ENCODE results near the gene TRAM2.
A peak's percentile ranks its signal among the peaks of the same experiment; 100 is the strongest.

TRAM2 gene, protein sequence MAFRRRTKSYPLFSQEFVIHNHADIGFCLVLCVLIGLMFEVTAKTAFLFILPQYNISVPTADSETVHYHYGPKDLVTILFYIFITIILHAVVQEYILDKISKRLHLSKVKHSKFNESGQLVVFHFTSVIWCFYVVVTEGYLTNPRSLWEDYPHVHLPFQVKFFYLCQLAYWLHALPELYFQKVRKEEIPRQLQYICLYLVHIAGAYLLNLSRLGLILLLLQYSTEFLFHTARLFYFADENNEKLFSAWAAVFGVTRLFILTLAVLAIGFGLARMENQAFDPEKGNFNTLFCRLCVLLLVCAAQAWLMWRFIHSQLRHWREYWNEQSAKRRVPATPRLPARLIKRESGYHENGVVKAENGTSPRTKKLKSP

DNA sequence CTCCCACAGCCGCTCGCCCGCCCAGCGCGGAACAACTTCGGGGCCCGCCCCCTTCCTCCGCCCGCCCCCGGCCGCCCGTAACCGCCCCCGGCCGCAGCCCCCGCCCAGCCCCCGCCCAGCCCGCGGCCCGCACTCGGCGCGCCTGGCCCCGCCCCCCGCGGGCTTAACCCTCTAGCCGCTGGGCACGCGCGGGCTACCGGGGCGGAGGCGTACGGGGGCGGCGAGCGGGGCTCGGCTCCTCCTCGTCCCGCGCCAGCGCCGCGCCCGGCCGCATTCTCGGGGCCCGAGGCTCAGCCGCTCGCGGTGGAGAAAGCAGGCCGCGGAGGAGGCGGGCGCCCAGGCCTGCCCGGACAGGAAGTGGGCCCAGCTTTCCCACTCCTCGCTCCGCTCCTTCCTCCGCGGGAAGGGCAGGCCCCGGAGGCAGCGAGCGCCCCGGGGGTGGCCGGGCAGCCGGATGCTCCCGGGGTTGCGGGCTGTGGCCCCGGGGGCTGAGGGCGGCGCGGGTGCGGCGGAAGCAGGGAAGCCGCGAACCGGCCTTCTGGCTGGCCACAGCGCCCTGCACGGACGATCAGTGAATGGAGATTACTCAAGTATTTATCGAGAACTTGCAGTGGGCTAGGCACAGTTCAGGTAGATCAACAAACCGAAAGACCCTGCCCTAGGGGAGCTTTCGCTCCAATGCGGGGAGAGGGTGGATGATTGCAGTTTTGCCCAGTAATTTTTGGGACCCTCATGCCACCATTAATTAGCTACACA is at the start of gene TRAM2:
TRAM2 (minus strand) TSS at position 39 of the 756 bp plus-strand sequence. CDS start 145 bp downstream, outside the sequence.
- peak; percentile 65 to 73 for DNase-seq

DNA sequence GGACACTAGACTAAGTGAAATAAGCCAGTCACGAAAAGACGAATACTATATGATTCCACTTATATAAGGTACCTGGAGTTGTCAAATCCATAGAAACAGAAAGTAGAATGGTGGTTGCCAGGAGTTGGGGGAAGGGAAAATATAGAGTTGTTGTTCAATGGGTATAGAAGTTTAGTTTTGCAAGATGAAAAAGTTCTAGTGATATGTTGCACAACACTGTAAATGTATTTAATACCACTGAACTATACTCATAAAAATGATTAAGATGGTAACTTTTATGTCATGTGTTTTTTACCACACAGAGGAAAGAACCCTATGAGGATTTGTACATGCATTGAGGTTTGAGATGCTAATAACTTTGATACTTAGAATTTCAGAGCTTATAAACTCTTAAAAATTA is 46.0 kb upstream of the TRAM2 start:
- DNase-seq = no peak

DNA sequence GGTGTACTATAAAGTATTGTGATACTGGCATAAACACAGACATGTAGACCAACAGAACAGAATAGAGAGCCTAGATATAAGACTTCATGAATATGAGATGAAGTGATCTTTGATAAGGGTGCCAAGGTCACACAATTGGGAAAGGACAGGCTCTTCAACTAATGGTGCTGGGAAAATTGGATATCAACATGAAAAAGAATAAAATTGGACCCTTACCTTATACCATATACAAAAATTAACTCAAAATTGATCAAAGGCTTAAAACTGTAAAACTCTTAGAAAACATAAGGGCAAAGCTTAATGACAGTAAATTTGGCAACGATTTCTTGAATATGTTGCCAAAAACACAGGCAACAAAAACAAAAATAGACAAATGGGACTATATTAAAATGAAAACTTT is 44.8 kb upstream of the TRAM2 start:
- no peak for DNase-seq

DNA sequence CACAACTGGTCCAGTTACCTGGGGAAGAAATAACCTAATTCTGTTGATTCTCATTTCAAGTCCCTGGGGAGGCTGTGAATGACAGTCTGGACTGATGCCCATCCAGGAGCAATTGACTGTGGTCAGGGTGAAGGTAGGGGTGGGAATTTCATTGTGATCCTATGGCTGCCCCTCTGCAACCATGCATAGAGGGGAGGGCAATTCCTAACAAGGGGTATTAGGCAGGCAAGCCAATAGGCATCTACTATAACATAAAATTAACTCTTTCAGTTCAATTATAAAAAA is 44.0 kb upstream of the TRAM2 start:
- DNase-seq = no peak

DNA sequence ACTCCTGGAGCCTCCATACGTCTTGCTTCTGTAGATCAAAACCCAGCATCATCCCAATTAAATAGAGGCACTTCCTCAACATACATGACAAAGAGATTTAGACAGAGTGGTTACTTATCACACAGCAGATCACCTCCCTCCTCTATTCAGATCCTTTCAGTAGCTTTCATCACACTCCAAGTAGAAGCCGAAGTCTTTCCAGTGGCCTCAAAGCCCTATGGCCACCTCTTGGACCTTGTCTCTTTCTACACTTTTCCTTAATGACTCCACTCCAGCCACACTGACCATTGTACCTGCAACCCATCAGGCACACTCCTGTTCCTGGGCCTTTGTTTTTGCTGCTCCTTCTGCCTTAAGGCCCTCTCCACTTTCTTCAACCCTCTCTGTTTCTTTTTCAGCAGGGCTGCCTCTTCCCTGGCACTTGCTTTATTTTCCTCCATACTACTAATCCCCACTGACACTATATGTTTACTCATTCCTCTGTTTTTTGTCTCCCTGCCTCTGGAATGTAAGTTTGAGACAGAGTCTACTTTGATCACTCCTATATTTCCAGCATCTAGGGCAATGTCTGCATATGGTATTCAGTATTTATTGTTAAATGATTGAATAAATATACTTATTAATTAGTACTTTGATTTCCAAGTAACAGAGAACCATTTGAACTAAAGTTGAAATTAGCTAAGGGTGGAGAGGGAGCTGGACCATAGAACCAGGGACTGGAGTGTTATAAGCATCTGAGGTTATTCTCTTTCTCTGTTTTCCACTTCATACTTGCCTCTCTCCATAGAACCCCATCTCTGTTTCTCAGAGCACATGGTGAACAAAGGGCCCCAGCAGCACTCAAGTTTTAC is 43.4 kb upstream of the TRAM2 start:
- no peak for DNase-seq

GRCh38 chr6:52617087-52617486 is 40.2 kb upstream of the TRAM2 start:
- DNase-seq = no peak

DNA sequence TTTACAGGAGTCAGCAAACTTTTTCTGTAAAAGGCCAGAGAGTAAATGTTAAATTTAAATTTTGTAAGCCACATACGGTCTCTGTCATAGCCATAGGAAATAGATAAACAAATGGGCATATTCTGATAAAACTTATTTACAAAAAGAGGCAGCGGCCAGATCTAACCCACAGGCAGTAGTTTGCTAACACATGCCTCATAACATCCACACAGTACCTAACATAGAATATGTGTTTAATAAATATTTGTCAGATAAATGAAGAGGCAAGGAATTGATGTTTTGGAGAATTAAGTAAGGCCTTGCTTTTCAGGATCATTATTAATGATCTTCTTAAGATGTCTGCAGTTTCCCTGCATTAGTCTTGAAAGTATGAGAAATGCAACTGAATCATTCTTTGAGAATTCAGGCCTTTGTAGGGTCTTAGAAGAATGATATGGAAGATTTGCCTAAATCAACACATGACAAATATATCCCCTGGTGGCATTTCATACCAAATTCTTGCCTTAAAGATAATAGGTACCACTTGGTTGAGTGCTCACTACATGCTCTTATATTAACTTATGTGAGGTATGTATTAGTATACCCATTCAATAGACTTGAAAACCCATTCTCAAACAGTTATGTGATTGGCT is 39.3 kb upstream of the TRAM2 start:
- no peak for DNase-seq

DNA sequence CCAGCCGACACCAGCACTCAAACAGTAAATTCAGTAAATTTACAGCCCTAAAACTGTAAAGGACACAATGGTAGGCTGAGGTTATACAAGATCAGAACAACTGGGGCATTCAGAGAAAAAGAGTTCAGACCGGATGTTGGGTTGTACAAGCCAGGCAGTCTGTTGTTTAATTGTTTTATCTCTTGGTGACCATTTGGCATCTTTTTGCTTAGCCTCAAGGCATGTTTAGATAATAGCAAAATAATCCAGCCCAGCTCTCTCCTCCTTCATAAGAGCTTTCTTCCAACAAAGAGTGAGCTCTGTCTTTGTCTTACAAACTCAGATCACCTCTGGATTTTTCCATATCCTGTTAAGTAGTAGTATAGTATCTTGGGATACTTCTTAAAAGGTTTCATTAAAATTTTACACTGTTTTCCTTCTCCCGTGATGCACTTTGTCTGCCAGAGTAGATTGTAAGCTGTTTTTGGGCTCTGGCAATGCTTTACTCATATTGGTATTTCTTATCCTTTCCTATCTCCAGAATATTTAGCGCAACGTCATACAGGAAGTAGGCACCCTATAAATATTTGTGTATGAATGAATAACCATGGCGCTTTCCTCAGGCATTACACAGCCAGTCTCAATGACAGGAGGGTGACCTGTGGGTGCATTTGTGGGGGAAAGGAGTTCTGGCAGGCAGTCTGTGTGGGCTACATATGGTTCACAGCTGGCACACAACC is 35.6 kb upstream of the TRAM2 start:
- DNase-seq = no peak

DNA sequence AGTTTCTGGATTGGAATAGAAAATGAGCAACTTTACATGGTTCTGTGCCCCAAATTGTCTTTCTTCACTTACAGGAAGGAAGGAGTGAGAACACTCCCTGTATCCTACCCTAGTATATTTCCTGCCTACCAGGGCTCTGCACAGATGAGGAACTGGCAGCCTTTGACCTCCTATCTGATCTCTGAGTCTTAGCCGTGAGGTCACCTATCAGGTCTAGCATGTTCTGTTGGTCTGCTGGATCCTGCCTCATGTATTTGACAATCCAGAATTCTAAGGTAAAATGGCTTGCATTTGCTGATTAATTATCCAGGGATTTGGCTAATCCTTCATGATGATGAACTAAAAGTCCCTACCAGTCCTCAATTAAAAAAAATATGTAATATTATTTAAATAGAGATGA is 35.0 kb upstream of the TRAM2 start:
- no peak for DNase-seq

- no peak for DNase-seq
Measured at GRCh38 chr6:52610745-52611355, 34.0 kb upstream of the TRAM2 start.

GRCh38 chr6:52610011-52610410 is 33.2 kb upstream of the TRAM2 start:
- no peak for DNase-seq

- DNase-seq = no peak
Measured at GRCh38 chr6:52605610-52606185, 28.8 kb upstream of the TRAM2 start.

DNA sequence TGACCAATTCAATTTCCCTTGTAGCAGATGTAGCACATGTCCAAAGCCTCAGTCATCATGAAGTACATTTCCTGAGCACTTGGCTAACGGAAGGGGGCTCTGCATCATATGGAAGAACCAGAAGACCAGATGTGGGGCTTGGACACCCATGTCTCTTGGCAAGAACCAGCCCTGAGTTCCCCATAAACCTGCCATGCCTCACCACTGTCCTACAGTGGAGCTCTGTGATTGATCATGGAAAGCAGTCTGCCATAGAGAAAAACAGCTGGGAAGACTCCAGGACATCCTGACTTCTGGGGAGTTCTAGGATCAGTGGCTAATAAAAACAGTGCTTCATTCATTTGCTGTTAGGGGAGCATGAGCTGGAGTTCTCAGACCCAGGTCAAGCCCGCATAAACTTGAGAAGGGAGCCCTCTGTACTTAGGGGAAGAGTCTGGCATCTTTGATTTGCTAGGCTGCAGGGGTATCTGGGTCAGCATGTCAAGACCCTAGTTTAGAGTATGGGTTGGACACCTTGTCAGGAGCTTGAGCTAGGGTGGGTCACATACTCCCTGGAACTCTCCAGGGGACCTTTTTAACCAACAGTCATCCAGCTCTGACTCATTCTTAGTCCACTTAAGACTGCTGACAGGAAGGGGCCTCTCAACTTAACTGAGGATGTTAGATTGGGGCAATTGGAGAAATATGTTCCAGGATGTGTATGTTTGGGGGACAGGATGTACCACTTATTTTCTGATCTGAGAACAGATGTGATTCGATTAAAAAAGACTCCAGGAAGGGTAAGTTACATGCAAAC is 26.3 kb upstream of the TRAM2 start:
- no peak for DNase-seq

GRCh38 chr6:52598824-52599190 is 21.9 kb upstream of the TRAM2 start:
- no peak for DNase-seq

DNA sequence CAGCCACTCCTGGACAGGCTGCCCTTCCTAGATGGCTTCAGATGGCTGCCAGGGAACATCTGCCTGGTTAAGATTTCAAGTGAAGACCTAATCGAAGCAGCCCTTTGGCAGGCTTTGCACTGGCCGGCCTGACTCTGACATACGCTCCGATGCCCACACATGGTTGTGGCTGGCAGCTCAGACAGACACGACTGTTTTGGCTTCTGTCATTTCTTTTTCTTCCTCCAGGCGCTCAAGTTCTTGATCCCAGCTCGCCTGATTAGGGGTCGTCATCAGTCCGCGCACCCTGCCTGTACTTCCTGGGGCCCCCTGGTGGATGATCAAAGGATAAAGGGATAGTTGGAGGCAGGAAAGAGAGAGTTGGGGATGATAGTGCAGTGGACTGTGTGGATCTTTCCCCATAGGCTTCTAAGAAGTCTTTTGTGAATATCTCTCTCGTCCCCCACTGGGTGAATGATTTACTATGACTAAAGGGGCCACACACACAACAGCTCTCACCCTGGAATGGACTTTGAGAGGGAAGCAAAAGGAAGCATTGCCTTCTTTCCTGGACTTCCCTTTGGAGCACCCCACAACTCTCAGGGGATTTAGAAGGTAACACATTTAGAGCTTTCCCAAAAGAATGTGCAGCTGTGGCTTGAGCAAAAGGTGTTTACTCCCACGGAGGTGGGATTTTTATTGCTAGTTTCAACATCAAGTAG is 21.4 kb upstream of the TRAM2 start:
- peak; percentile 49 to 54 for DNase-seq

DNA sequence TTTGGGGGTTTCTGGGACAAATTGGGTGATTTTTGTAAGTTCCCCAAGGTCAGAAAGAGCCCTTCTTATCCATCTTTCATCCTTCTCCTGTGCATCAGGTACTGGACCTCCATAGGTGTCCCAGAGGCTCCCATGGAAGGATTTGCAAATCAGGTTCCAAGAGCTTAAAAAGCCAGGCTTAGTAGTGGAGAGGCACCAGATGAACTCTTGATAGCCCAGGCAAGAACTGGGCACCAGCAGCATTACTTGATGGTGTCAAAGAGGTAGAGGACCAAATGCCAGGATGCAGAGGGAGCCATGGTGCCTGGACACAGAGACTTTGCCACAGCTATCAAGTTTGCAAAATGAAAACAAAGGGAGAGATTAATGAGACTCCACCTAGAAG is 20.9 kb upstream of the TRAM2 start:
- no peak for DNase-seq

- no peak for DNase-seq
Measured at GRCh38 chr6:52596371-52597028, 19.6 kb upstream of the TRAM2 start.

DNA sequence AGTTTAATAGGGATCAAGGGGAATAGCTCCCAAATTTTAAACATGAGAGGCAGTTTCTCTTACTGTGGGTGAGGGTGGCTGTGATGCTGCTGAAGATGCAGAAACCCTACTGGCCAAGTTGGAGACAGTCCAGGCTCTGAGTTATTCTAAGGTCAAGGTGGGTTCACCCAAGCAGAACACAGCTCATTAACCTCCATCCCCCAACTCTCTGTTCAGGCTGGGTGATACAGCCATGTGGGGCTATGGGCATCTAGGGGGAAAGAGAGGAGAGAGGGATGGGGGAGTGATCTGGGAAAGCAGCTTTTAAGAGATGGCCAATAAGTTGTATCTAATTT is 18.9 kb upstream of the TRAM2 start:
- DNase-seq = no peak

DNA sequence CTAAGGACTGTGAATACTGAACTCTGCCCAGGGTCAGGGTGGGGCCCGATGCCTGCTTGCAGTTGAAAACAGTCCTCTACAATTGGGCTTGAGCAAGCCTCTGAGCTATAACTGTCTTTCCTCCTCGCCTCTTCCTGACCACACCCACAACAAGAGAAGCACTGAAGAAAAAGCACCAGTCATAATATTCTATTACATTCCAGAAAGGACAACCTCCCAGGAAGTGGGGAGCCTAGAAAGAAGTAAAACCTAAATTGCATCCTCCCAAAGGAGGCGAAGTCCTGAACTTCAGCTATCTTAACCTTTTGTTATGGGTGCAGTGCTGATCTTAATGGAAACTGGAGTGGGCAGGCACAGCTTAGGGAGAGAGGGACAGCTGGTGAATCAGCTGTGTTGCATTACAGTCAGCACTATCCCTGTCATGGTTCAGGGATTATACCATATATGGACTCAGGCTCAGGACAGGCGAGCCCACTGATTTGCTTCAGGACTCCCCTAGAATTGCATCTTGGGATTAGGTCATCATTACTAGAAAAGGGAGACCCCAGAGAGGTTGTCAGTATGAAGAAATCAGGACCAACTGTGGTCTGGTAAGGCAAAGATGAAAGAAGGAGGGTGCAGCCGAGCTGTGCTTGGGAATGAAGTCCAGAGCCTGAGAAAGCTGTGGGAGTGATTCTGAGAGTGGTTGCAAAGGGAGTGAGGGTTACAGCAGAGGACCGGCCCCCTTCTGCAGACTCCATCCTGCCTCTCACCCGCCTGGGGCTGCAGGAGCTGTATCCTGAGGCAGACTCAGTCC is 18.3 kb upstream of the TRAM2 start:
- no peak for DNase-seq
